ENCODE data around the gene ITGAX. TPM values are rescaled to one million over a fixed set of nuclear protein-coding genes. Genes with fewer than 3 reads are reported as not detected.

Gene ITGAX
- total and polyA plus RNA-seq, 10 of the 15 experiments (the other 5 are each of a cell fraction or from before 2014, with no cell fraction given), result 1.6 to 37.9 (median 17.9) TPM

DNA sequence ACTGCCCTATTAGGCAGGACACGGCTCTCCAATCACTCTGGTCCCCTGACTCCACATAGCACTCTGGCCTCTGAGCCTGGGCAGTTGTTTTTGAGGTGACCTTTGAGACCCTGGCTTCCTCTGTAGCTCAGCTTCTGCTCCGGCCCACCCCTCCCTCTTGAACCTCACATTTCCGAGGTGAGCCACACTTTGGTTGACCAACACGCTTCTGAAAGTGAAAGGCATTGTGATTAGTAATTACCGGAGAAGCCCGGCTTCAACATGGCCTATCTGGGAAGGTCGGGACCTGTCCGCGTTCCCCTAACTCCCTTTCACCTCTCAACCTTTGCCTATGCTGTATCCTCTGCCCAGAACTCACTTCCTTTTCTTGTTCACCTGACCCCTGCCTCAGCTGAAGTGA, 10.3 kb upstream of the ITGAX start:
- H2AFZ ChIP-seq (ENCODE audit: control insufficient read depth, low read depth, low read length), result no peak overlapping the region
- no peaks in the 10 kb centered on the region for H3K27me3 ChIP-seq (replicated peaks in 1 of 2; ENCODE audit: control insufficient read depth in 2 of 2, insufficient read depth in 2 of 2, low read length in 1 of 2)
- H3K9ac ChIP-seq (ENCODE audit: control insufficient read depth, insufficient read depth, low read length), result no peak overlapping the region
- H3K4me3 ChIP-seq, result no peak overlapping the region
- POLR2A ChIA-PET, result interaction anchor here (0.6 to 2.0 kb wide), 10 partner anchors 9 to 823 kb away, joined by 3 to 4 read pairs (median 3); partner anchors contain the start of gene PYCARD
- ATAC-seq (peak; percentile 94), DNase-seq (ENCODE audit: low read depth, low spot score) (peak; percentile 62), FAIRE-seq (peak; percentile 61)
- H3K4me1 ChIP-seq (ENCODE audit: control insufficient read depth, insufficient read depth, low read length), result peaks cover 24% of the 10 kb centered on the region
- BruUV-seq (replicated peaks), result no TSS peak
- no peaks in the 10 kb centered on the region for H4K20me1 ChIP-seq (ENCODE audit: control insufficient read depth, insufficient read depth)
- RAD21 ChIA-PET (ENCODE audit: unreplicated experiment), result interaction anchor here (0.7 to 1.6 kb wide), 11 partner anchors 10 to 251 kb away, joined by 3 to 15 read pairs (median 4); partner anchors contain the start of genes ITGAX and ZNF843
- SMC1A ChIA-PET (ENCODE audit: uncharacterized antibody, unreplicated experiment), result interaction anchor here (0.9 to 1.7 kb wide), 7 partner anchors 11 to 133 kb away, joined by 3 to 7 read pairs (median 3); no protein-coding TSS in a partner anchor
- in situ Hi-C loops (cut with MboI) (no loop called here), intact Hi-C loops (cut with micrococcal nuclease; ENCODE audit: unreplicated experiment) (no loop called here)
- no peaks in the 10 kb centered on the region for H3K79me2 ChIP-seq (ENCODE audit: control insufficient read depth, insufficient read depth, low read length)
- no peaks in the 10 kb centered on the region for H3K36me3 ChIP-seq (ENCODE audit: control insufficient read depth in 2 of 2, insufficient read depth in 2 of 2, low read length in 1 of 2)
- peak overlapping the region; percentile 70 for H3K4me2 ChIP-seq (ENCODE audit: control insufficient read depth, insufficient read depth)
- CTCF ChIA-PET, result interaction anchor here (0.6 to 1.4 kb wide), 5 partner anchors 10 to 167 kb away, joined by 3 to 5 read pairs (median 4); partner anchors contain the start of gene ITGAX
- no peaks in the 10 kb centered on the region; the same call in 2 of the 3 replicates for H3K9me3 ChIP-seq (replicated peaks; ENCODE audit: control insufficient read depth, insufficient read depth, low read length)
- peak overlapping the region; percentile 14; the same call in 1 of the 2 replicates for H3K27ac ChIP-seq (ENCODE audit: control insufficient read depth, insufficient read depth)
- under 1% methylated on average over 9 of the region's 9 CpGs for WGBS (ENCODE audit: insufficient coverage, insufficient replicate concordance, low lambda C conversion rate, missing lambda C conversion rate)
- TF ChIP-seq, protein P1, sequence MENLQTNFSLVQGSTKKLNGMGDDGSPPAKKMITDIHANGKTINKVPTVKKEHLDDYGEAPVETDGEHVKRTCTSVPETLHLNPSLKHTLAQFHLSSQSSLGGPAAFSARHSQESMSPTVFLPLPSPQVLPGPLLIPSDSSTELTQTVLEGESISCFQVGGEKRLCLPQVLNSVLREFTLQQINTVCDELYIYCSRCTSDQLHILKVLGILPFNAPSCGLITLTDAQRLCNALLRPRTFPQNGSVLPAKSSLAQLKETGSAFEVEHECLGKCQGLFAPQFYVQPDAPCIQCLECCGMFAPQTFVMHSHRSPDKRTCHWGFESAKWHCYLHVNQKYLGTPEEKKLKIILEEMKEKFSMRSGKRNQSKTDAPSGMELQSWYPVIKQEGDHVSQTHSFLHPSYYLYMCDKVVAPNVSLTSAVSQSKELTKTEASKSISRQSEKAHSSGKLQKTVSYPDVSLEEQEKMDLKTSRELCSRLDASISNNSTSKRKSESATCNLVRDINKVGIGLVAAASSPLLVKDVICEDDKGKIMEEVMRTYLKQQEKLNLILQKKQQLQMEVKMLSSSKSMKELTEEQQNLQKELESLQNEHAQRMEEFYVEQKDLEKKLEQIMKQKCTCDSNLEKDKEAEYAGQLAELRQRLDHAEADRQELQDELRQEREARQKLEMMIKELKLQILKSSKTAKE (IDR thresholded peaks at IDR 0.05; ENCODE audit: low read depth, poor library complexity, severe bottlenecking), result peak; percentile 82
- TF ChIP-seq, protein P2, sequence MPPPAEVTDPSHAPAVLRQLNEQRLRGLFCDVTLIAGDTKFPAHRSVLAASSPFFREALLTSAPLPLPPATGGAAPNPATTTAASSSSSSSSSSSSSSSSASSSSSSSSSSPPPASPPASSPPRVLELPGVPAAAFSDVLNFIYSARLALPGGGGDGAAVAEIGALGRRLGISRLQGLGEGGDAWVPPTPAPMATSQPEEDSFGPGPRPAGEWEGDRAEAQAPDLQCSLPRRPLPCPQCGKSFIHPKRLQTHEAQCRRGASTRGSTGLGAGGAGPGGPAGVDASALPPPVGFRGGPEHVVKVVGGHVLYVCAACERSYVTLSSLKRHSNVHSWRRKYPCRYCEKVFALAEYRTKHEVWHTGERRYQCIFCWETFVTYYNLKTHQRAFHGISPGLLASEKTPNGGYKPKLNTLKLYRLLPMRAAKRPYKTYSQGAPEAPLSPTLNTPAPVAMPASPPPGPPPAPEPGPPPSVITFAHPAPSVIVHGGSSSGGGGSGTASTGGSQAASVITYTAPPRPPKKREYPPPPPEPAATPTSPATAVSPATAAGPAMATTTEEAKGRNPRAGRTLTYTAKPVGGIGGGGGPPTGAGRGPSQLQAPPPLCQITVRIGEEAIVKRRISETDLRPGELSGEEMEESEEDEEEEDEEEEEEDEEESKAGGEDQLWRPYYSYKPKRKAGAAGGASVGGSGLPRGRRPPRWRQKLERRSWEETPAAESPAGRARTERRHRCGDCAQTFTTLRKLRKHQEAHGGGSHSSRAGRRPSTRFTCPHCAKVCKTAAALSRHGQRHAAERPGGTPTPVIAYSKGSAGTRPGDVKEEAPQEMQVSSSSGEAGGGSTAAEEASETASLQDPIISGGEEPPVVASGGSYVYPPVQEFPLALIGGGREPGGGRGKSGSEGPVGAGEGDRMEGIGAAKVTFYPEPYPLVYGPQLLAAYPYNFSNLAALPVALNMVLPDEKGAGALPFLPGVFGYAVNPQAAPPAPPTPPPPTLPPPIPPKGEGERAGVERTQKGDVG (CRISPR knock-in tag; IDR thresholded peaks at IDR 0.05), result no peak
- TF ChIP-seq SREBF2 (IDR thresholded peaks at IDR 0.05; ENCODE audit: low read length) (no peak), NFIC (IDR thresholded peaks at IDR 0.05; ENCODE audit: low read depth, low read length) (peak; percentile 83), BRCA1 (IDR thresholded peaks at IDR 0.05; ENCODE audit: low read depth, low read length) (no peak), NFXL1 (IDR thresholded peaks at IDR 0.05; ENCODE audit: borderline replicate concordance) (no peak), JUNB (IDR thresholded peaks at IDR 0.05) (peak; percentile 84), POLR2A (IDR thresholded peaks at IDR 0.05; ENCODE audit: low read depth, low read length) (no peak), BACH1 (IDR thresholded peaks at IDR 0.05; ENCODE audit: borderline replicate concordance) (peak; percentile 65; the same call in 1 of the 2 replicates), NBN (IDR thresholded peaks at IDR 0.05) (no peak), SMAD5 (IDR thresholded peaks at IDR 0.05; ENCODE audit: low read depth) (no peak), CBFB (IDR thresholded peaks at IDR 0.05; ENCODE audit: low read depth) (peak; percentile 80)
- TF ChIP-seq, protein P3, sequence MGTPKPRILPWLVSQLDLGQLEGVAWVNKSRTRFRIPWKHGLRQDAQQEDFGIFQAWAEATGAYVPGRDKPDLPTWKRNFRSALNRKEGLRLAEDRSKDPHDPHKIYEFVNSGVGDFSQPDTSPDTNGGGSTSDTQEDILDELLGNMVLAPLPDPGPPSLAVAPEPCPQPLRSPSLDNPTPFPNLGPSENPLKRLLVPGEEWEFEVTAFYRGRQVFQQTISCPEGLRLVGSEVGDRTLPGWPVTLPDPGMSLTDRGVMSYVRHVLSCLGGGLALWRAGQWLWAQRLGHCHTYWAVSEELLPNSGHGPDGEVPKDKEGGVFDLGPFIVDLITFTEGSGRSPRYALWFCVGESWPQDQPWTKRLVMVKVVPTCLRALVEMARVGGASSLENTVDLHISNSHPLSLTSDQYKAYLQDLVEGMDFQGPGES (IDR thresholded peaks at IDR 0.05), result no peak
- TF ChIP-seq, protein P4, sequence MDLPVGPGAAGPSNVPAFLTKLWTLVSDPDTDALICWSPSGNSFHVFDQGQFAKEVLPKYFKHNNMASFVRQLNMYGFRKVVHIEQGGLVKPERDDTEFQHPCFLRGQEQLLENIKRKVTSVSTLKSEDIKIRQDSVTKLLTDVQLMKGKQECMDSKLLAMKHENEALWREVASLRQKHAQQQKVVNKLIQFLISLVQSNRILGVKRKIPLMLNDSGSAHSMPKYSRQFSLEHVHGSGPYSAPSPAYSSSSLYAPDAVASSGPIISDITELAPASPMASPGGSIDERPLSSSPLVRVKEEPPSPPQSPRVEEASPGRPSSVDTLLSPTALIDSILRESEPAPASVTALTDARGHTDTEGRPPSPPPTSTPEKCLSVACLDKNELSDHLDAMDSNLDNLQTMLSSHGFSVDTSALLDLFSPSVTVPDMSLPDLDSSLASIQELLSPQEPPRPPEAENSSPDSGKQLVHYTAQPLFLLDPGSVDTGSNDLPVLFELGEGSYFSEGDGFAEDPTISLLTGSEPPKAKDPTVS (IDR thresholded peaks at IDR 0.05; ENCODE audit: low read depth, low read length), result no peak

All from GM12878 (cell line).